Measurements from ENCODE around the gene CNOT9.

GRCh38 chr2:218540015-218540414, 28.6 kb upstream of the CNOT9 start:
- TF ChIP-seq EZH2 (IDR thresholded peaks at IDR 0.05; ENCODE audit: low read length, unreplicated experiment) (no peak), CTCF (conservative IDR thresholded peaks at IDR 0.05; ENCODE audit: low read depth, low read length) (no peak)
